OCI-LY1 (cell line): ENCODE data around the gene SPTSSB.

Experiments used
- CTCF ChIP-seq: fragments of 200-600 bp; sonication (generic), shearing (Covaris generic); IDR thresholded peaks from 2 replicates; pipeline ENCODE4 v1.5.1; 2017; ENCODE audit warnings: mild to moderate bottlenecking, antibody characterized with exemption, low read length, moderate library complexity, mixed read lengths
- EZH2 ChIP-seq: fragments of 200-600 bp; sonication (generic), shearing (Covaris generic); IDR thresholded peaks from 2 replicates; pipeline ENCODE4 v1.8.0; 2017; ENCODE audit warnings: borderline replicate concordance, mixed run types, mild to moderate bottlenecking, antibody characterized with exemption, low read length, moderate library complexity, mixed read lengths

- TF ChIP-seq CTCF (no peak), EZH2 (no peak)
These were observed 54.2 kb downstream of the SPTSSB start for GRCh38 chr3:161317077-161317476.
